Activated naive CD4-positive, alpha-beta T cell treated with anti-CD3 and anti-CD28 coated beads, Interleukin-2, amount 50 U/mL, for 16 hours (primary cell): ENCODE measurements around the gene ISCU.

Source experiments
- DNase-seq: peaks from one replicate; pipeline ENCODE4 v3.0.0-alpha.2; 2020

Gene ISCU

DNA sequence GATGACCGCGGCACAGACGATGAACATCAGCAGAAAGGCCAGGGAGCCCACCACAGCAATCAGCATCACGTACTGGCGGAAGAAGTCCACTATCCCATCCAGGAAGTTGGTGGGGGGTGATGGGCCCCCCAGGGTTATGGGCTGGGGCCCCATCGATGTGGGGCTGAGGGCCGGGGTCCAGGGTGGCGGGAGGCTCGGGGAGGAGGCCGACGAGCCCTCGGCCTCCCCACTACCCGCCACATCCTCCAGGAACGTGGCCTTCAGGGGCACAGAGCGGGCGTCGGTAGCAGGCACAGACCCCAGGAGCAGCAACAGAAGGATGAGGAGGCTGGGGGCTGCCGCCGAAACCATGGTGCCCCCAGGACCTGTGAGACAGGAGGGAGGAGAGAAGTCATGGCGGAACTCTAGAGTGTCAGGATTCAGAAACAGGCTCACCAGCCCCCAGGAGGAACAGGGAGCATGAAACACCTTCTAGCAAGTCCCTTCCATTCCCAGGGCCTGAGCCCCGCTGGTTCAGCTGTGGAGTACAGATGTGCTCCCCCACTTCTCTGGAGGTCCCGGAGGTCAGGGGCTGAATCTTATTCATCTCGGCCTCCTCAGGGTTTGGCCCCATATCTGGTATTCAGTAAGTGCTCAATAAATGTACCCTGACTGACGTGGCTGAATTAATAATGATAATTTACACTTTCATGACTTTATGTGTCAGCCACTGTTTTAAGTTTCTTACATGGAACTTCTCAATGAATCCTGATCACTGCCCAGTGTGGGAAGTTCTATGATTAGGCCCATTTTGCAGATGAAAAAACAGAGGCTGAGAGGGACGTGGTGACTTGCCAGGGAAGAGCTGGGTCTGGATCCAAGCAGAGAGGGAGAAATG is 29.9 kb downstream of the ISCU start:
- no peak for DNase-seq

DNA sequence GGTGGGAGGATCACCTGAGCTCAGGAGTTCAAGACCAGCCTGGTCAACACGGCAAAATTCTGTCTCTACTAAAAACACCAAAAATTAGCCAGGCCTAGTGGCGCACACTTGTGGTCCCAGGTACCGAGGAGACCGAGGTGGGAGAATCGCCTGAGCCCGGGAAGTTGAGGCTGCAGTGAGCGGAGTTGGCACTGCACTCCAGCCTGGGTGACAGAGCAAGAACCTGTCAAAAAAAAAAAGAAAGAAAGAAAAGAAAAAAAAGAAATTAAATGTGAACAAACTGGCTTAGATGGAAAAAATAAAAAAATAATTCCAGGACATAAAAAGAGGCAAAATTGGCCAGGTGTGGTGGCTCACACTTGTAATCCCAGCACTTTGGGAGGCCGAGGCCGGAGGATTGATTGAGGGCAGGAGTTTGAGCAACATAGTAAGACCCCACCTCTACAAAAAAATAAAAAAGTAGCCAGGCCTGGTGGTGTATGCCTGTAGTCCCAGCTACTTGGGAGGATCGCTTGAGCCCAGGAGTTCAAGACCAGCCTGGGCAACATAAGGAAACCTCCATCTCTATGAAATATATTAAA is 32.0 kb downstream of the ISCU start:
- no peak for DNase-seq

DNA sequence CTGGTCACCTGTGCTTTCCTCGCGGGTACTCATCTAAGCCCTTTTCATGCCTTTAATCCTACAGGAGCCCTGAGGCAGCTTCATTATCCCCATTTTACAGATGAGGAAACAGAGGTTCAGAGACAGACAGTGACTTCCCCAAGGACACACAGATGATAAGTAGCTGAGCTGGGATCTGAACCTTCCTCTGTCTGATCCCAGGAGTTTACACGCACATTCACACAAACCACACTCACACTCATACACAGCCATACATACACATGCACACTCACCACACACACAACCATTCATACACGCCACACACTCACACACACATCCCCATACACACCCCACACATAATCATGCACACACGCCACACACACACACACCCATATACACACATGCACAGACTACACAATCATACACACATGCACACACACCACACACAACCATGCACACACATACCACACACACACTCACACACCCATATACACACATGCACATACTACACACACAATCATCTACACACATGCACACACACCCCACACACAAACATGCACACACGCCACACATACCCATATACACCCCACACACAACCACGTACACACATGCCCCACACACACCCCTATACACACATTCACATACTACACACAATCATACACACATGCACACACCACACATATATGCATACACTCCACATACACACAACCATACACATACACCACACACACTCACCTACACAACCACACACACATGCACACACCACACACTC is 32.7 kb downstream of the ISCU start:
- DNase-seq: no peak

DNA sequence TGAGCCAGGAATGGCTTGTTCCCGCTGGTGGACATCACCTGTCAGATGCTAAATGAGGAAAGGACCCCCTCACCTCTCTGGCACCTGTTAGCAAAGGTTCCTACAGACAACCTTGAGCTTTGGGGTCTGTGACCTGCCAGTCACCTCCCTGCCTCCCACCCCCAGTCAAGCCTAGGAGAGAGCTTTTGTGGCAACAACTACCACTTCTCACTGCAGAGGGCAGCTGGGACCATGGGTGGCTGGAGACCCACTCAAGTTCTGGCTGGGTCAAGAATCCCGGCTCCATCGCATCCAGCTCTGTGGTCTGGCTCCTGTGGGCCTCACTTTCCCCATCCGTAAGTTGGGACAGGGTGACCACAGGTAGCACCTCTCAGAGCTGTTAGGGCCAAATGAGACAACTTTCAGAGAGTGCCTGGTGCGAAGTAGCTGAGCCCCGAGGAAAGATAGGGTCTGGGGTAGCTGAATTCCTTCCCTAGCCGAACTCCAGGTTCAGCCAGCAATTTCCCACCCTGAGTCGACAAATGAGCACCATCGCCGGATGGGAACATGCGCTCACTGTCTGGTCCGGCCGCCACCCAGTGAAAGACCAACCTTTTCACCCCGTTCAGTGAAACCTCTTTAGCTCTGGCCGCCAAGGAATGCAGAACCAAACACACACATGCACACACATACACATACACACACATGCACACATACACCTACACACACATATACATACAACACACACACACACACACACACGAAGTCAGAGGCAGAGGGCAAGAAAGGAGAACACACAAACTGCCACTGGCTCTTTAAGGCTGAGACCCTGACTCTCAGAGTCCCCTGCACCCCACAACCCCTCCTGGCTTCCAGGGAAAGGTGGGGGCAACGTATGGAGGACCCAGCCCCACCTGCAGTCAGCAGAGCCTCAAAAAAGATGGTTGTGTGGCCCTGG is 33.6 kb downstream of the ISCU start:
- DNase-seq: no peak

DNA sequence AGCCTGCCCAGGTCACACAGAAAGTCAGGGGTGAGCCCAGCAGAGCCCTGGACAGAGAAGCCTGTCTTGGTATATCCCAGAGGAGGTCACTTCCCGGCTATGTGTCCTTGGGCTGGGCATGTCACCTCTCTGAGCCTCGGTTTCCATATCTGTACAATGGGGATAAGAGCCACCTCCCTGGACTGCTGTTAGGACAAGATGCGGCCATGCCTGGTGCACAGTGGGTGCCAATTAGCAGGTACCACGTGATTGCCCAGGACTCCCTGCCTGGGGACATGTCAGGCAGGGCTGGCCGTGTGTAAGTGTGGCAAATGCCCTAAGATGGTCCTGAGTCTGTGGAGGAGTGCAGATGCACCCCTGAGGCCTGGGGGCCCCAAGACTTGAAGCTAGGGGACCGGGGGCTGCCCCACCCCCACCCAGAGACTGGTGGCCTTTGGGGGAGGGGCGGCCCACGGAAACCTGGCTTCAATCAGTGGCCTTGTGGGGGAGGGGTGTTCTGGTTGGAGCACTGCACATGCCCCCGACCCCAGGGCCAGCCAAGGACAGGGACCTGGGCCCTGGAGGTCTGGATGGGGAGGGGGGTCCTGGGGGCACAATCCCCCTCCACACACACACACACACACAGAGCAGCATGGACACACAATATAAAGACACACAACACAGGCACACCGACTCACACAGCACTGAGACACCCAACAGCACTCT is 34.6 kb downstream of the ISCU start:
- no peak for DNase-seq

DNA sequence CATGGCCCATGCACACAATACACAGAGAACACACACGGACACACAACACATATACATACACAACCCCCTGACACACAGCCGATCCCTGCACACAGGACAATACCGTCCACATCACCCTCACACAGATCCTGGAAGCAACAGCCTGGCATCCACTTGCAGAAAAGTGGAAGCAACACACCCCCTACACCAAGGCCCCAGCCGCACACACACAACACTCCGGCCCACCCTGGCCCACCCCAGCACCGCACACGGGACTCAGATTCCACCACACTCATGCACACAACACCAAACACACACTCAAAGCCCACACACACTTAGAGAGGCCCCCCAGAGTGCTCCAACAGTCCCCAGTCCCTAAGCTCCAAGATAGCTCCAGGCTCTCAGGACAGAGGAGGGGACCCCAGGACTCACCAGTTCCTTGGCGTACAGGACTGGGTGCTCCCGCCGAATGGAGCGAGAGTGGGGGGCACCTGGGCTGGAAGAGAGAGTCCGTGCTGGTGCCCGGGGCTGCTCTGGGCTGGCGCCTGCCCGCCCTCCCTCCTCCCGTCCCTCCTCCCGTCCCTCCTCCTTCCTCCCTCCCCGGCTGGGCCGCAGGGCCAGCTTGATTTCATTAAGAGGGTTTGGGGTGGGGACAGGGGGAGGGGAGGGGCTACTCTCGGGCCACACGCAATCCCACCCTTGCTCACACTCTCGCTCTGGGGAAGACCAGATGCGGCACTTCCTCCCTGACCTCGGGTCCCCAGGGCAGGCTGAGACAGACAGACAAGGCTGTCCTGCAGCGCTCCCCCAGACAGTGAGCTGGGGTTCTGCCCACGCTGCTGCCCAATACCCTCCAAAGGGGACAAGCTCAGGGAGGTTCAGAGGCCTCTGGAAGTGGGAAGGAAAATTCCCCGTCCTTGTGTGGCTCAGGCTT is 35.4 kb downstream of the ISCU start, which contains the start of gene TMEM119:
Gene TMEM119, minus strand, starts transcription at position 526 of the 913 bp plus-strand sequence. CDS start 5,701 bp downstream, outside the sequence.
- DNase-seq: no peak

DNA sequence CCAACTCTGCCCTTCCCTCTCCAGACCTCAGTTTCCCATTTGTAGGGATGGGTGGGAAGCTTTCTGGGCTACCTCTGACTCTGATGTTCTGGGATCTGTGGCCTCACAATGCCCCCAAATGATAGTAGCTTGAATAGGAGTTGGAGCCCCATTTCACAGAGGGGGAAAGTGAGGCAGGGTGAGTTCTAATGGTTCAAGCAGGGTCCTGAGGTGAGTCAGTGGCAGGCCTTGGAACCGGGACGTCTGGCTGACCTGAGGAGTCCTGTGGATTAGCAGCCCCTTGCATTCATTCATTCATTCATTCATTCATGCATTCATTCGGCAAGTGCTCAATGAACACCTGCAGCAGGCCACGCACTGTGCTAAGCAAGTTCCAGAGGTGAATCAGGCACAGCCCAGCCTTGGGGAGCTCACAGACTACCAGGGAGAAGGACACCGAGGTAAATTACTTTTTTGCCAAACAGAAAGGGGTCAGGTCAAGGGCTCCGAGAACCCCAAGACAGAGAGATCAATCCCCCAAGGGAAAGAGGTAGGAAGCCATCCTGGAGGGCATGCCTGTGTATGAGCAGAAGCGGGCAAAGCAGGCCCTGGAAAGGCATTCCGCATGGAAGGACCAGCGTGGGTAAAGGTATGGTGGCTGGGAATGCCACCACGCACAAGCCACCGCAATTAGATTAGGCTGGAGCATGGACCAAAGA is 36.3 kb downstream of the ISCU start:
- no peak for DNase-seq

DNA sequence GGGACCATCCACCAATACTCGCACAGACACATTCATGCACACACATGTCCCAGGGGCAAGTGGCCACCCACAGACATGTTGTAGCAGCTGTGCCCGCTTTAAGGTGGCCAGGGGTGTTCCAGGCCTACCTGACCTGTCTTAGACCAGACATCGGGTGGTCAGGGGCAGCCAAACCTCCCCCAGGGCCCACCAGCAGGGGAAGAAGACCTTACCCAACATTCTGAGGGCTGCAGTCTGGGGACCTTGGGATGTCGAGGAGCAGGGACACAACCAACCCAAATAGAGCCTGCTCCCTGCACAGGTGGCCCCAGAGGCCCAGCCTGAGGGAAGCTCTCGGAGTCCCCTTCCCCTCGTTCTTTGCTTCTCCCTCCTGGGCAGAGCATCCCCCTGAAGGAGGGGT is 37.1 kb downstream of the ISCU start:
- DNase-seq: no peak

DNA sequence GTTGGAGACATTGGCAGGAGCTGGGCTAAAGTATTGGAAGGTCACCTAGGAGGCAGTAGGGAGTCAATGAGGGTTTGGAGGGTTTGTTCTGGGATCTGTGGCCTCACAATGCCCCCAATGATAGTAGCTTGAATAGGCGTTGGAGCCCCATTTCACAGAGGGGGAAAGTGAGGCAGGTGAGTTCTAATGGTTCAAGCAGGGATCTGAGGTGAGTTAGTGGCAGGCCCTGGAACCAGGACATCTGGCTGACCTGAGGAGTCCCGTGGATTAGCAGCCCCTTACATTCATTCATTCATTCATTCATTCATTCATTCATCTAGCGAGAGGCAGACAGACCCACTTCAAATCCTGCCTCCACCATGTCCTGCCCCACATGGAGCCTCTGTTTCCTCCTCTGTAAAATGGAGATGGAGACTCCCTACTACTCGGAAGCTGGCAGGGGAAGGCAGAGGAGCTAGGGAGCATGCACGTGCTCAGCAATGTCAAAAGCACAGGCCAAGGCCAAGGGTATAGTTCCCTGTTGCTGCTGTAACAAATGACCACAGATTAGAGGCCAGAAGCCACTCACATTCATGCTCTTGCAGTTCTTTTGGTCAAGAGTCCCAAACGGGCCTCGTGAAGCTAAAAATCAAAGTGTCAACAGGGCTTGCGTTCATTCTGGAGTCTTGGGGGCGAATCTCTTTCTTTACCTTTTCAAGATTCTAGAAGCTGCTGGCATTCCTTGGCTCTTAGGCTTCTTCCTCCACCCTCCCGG is 37.7 kb downstream of the ISCU start:
- DNase-seq: no peak

DNA sequence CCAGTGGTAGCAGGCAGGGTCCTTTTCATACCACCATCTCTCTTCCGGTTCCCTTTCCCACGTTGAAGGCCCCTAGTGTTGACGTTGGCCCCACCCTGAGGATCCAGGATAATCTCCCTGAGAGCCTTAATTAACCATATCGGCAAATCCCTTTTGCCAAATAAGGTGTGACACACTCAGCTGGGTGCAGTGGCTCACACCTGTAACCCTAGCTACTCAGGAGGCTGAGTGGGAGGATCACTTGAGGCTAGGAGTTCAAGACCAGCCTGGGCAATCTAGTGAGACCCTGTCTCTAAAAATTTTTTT is 38.3 kb downstream of the ISCU start:
- no peak for DNase-seq

DNA sequence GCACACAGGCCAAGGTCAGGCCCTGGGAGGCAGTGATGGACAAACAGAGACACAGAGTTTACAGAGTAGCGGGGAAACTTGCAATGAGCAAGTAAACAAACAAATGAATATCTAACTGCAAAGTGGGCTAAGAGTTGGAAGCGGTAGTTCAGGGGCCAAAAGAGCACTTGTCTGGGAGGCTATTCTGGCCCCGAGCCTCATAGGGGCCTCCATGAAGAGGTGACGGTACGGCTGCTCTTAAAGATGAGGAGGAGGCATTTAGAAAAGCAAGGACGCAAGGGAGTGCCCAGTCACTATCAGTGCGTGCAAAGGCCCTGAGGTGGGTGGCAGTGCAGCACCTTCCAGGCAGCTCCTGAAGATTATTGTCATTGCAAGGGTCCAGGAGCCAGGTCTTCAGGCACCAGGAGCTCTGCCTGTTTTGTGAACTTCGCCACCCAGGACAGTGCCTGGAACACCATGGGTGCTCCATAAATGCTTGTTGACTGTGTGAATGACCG is 39.9 kb downstream of the ISCU start:
- no peak for DNase-seq

DNA sequence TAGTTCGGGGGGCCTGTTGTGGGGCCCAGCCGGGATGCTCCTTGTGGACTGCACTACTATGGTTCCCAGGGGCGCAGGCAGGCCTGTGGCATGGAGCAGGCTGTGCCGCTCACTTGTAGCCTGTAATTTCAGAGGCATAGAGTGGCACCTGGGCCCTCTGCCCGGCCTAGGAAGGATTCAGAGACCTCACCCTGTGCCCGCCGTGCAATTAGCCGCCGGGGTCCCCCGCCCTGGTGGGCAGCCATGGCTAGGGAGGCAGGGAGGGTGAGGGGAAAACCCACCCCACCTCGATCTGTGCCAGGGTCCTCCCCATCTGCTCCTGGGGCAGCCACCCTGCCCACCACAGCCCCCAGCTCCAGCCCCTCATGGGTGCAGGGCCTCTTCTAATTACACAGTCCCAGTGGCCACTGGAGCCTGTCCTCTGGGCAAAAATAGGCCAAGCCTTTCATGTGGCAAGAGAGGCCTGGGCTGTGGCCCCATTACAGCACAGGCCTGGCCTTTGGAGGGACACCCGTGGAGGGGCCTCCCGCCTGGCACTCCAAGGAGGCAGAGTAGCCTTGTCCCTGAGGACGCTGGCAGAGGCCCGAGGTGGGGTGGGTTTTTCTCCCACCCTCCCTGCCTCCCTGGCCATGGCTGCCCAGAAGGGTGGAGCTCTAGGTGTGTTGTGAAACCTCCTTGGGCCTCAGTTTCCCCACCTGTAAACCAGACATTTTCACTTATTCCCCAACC is 40.7 kb downstream of the ISCU start:
- no peak for DNase-seq

DNA sequence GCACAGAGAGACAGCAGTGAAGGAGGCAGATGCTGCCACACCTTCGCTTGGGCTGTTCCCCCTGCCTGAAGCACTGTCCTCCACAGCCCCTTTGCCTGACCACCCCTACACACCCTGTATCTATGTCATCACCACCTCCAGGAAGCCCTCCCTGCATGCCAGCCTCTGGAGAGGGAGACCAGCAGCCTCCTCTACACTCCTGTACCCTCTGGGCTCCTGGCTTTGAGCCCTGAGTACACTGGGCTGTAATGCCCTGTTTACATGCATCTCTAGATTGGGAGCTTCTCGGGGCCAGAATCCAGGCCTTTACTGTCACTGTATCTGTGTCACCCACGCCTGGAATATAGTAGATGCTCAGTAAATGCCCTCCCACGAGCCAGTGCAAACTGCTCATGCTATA is 41.3 kb downstream of the ISCU start:
- DNase-seq: no peak

DNA sequence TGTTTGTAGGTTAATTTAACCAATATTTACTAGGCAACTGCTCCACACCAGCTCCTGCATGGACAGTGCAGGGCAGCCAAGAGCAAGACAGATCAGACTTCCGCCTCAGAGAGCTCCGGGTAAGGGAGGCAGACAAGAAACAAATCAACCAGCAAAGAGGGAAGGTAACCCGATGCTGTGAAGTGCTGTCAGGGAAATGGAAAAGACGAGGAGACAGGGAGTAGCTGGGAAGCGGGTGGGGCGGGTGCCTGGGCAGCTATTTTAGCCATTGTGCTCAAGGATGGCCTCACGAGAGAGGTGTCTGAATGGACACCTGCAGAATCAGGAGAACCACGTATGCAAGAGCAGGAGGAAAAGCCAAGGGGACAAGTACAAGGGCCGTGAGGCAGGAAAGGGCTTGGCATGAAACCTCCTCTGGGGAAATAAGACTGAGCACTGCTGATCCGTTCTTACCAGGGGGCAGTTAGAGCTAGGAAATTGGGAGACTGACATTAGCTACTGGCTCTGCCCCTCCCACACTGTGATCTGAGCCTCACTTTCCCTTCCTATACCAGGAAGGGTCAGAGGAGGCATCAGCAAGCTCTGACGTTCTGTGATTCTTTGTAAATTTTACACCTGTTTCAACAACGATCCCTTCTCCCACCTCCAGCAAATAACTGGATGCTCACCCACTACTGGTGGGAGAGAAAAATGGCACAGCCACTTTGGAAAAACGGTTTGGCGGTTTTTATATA is 42.0 kb downstream of the ISCU start:
- no peak for DNase-seq

DNA sequence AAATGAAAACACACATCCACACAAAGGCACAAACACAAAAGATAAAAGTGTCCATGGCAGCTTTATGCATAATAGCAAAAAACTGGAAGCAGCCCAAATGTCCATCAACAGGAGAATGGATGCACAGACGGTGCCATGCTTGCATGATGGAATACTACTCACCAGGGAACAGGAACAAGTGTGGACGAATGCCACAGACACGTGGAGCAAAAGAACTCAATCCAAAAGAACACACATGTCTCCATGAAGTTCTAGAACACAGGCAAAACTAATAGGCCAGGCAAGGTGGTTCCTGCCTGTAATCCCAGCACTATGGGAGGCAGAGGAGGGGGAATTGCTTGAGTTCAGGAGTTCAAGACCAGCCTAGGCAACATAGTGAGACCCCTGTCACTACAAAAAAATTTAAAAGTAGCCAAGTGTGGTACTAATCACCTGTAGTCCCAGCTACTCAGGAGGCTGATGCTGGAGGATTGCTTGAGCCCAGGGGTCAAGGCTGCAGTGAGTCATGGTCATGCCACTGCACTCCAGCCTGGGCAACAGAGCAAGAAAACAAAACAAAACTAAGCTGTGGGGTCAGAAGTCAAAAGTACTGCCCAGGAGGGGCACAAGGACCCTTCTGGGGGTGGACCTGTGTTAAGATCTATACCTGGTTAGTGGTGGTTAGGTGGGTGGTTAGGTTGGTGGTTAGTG is 42.7 kb downstream of the ISCU start:
- DNase-seq: no peak

DNA sequence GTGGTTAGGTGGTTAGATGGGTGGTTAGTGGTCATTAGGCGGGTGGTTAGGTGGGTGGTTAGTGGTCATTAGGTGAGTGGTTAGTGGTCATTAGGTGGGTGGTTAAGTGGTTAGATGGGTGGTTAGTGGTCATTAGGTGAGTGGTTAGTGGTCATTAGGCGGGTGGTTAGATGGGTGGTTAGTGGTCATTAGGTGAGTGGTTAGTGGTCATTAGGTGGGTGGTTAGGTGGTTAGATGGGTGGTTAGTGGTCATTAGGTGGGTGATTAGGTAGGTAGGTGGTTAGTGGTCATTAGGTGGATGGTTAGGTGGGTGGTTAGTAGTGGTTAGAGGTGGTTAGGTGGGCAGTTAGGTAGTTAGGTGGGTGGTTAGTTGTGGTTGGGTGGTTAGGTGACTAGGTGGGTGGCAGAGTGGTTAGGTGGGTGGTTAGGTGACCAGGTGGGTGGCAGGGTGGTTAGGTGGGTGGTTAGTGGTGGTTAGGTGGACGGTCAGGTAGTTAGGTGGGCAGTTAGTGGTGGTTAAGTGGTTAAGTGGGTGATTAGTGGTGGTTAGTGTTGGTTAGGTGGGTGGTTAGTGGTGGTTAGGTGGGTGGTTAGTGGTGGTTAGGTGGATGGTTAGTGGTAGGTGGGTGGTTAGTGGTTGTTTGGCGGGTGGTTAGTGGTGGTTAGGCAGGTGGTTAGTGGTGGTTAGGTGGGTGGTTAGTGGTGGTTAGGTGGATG is 43.5 kb downstream of the ISCU start:
- no peak for DNase-seq

DNA sequence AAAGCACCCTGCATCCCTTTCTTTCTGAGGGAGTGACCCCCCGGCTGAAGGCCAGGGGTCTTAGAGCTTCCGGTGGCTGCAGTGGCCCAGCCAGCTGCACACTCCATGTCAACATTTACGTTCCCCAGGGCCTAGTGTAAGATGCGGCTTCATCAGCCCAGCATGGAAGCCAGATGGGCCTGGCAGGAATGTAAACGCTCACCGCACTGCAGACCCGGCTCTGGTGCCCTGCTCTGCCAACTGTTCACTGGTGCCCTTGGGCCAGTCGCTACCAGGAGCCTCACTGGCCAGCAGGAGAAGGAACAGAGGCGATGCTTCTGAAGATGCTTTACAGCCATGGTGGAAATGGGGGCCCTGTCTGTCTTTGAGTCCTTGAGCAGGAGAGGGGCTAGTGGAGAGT is 44.1 kb downstream of the ISCU start:
- no peak for DNase-seq
